Measurements from ENCODE around the gene ADARB2.

Gene ADARB2

DNA sequence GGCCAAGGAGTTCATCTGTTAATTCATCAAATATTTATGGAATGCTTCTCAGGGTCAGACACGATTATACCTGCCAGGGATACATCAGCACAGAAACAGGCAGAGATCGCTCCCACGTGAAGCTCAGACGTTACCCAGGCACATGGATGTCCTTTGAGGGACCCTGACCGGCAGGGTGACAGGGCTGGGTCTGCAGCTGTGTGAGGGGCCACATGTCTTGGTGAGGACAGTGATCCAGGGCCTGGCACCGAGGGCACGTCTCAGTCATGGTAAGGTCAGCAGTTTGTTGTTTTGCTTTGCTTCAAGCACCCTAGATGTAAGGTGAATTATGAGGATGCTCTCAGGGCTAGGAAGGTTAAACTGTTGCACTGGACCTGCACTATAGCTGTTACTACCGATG is 453.2 kb downstream of the ADARB2 start:
- TF ChIP-seq EGR1 (IDR thresholded peaks at IDR 0.05) (no peak), FOXM1 (IDR thresholded peaks at IDR 0.05; ENCODE audit: borderline replicate concordance, low read depth) (no peak), MAX (IDR thresholded peaks at IDR 0.05) (no peak), RAD21 (IDR thresholded peaks at IDR 0.05; ENCODE audit: low read depth) (no peak), TAF1 (IDR thresholded peaks at IDR 0.05; ENCODE audit: low read depth) (no peak), CREB1 (IDR thresholded peaks at IDR 0.05; ENCODE audit: low read depth) (no peak), NFIC (IDR thresholded peaks at IDR 0.05) (no peak), REST (IDR thresholded peaks at IDR 0.05; ENCODE audit: low read depth) (no peak), YY1 (IDR thresholded peaks at IDR 0.05; ENCODE audit: low read depth) (no peak), CEBPB (IDR thresholded peaks at IDR 0.05) (no peak), TEAD4 (IDR thresholded peaks at IDR 0.05) (no peak), ZBTB7A (IDR thresholded peaks at IDR 0.05; ENCODE audit: low read depth) (no peak), EP300 (IDR thresholded peaks at IDR 0.05; ENCODE audit: borderline replicate concordance) (no peak), TCF12 (IDR thresholded peaks at IDR 0.05; ENCODE audit: low read depth) (no peak)
- TF ChIP-seq, protein P1, sequence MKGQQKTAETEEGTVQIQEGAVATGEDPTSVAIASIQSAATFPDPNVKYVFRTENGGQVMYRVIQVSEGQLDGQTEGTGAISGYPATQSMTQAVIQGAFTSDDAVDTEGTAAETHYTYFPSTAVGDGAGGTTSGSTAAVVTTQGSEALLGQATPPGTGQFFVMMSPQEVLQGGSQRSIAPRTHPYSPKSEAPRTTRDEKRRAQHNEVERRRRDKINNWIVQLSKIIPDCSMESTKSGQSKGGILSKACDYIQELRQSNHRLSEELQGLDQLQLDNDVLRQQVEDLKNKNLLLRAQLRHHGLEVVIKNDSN (IDR thresholded peaks at IDR 0.05): no peak

DNA sequence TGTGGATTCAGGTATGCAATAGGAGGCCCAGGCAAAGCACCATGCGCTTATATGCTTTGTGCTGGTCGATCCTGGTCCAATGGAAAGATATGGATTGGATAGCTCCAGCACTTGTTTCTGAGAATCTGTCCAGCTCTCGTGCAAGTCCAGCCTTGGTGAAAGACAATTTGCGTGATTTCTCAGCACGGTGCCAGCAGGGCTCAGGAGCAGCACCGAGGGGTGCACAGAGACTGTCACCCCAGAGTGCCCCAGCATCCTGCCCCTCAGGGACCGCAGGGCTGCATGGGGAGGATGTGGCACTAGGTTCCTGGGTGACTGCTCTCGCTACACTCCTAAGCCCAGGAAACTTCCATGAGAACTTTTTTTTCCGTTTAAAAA is 455.9 kb downstream of the ADARB2 start:
- TF ChIP-seq TAF1 (IDR thresholded peaks at IDR 0.05; ENCODE audit: low read depth): no peak
- no peak for TF ChIP-seq EP300 (IDR thresholded peaks at IDR 0.05; ENCODE audit: borderline replicate concordance)
- no peak for TF ChIP-seq YY1 (IDR thresholded peaks at IDR 0.05; ENCODE audit: low read depth)
- TF ChIP-seq NFIC (IDR thresholded peaks at IDR 0.05): no peak
- TF ChIP-seq RAD21 (IDR thresholded peaks at IDR 0.05; ENCODE audit: low read depth): no peak
- TF ChIP-seq CEBPB (IDR thresholded peaks at IDR 0.05): no peak

- no peak for TF ChIP-seq CREB1 (IDR thresholded peaks at IDR 0.05; ENCODE audit: low read depth)
- no peak for TF ChIP-seq REST (IDR thresholded peaks at IDR 0.05; ENCODE audit: low read depth)
- TF ChIP-seq TCF12 (IDR thresholded peaks at IDR 0.05; ENCODE audit: low read depth): no peak
- no peak for TF ChIP-seq TEAD4 (IDR thresholded peaks at IDR 0.05)
- no peak for TF ChIP-seq CEBPB (IDR thresholded peaks at IDR 0.05)
- no peak for TF ChIP-seq TAF1 (IDR thresholded peaks at IDR 0.05; ENCODE audit: low read depth)
- TF ChIP-seq YY1 (IDR thresholded peaks at IDR 0.05; ENCODE audit: low read depth): no peak
- no peak for TF ChIP-seq ZBTB7A (IDR thresholded peaks at IDR 0.05; ENCODE audit: low read depth)
- TF ChIP-seq EP300 (IDR thresholded peaks at IDR 0.05; ENCODE audit: borderline replicate concordance): no peak
- no peak for TF ChIP-seq EGR1 (IDR thresholded peaks at IDR 0.05)
- no peak for TF ChIP-seq MAX (IDR thresholded peaks at IDR 0.05)
These were observed 456.6 kb downstream of the ADARB2 start for GRCh38 chr10:1280466-1281404.

- TF ChIP-seq CEBPB (IDR thresholded peaks at IDR 0.05) (no peak), RAD21 (IDR thresholded peaks at IDR 0.05; ENCODE audit: low read depth) (no peak), REST (IDR thresholded peaks at IDR 0.05; ENCODE audit: low read depth) (no peak)
These were observed 459.0 kb downstream of the ADARB2 start for GRCh38 chr10:1278306-1278705.

Measured in Ishikawa (cell line).